ENCODE results near the gene PCP4. TPM values are rescaled to one million over a fixed set of nuclear protein-coding genes. Genes with fewer than 3 reads are reported as not detected.

The PCP4 gene
- polyA plus RNA-seq, 1 donor (not counting 4 experiments of a cell fraction or from before 2014, with no cell fraction given) = not detected

- no peak for TF ChIP-seq CTCF (optimal IDR thresholded peaks at IDR 0.05 in 1 of 3, IDR thresholded peaks at IDR 0.05 in 1 of 3, conservative IDR thresholded peaks at IDR 0.05 in 1 of 3; ENCODE audit: extremely low read depth in 1 of 3, insufficient read depth in 2 of 3, low read length in 3 of 3)
- no peak for TF ChIP-seq EZH2 (IDR thresholded peaks at IDR 0.05; ENCODE audit: low read length)
- Histone ChIP-seq H3K79me2 (ENCODE audit: control insufficient read depth, insufficient read depth, low read length) (no peaks in the 10 kb centered on the region), H3K4me2 (ENCODE audit: control insufficient read depth, extremely low read depth, insufficient read depth, low read depth, low read length) (no peak overlapping the region), H4K20me1 (ENCODE audit: control insufficient read depth, extremely low read depth, insufficient read depth, low read length) (no peaks in the 10 kb centered on the region), H3K4me3 (ENCODE audit: control insufficient read depth in 2 of 3, extremely low read depth in 1 of 3, insufficient read depth in 2 of 3, low read depth in 1 of 3, low read length in 3 of 3) (no peak overlapping the region), H3K36me3 (ENCODE audit: control insufficient read depth in 2 of 2, extremely low read depth in 1 of 2, insufficient read depth in 2 of 2, low read length in 2 of 2) (no peaks in the 10 kb centered on the region), H3K9me3 (ENCODE audit: control insufficient read depth, low read depth, low read length) (peaks cover 2% of the 10 kb centered on the region), H3K9me1 (ENCODE audit: control insufficient read depth, extremely low read depth, insufficient read depth, low read length) (no peaks in the 10 kb centered on the region), H3K27me3 (ENCODE audit: control insufficient read depth, extremely low read depth, insufficient read depth, low read length) (no peaks in the 10 kb centered on the region), H3K27ac (ENCODE audit: control insufficient read depth, insufficient read depth, low read length) (no peak overlapping the region), H3K9ac (ENCODE audit: control insufficient read depth, extremely low read depth, insufficient read depth, low read length) (no peak overlapping the region), H3K4me1 (ENCODE audit: control insufficient read depth, extremely low read depth, insufficient read depth, low read length) (no peaks in the 10 kb centered on the region), H2AFZ (ENCODE audit: control insufficient read depth, low read length) (no peak overlapping the region)
- FAIRE-seq (no peak), DNase-seq (ENCODE audit: low read depth, low spot score) (no peak)
- dilution Hi-C loops (cut with MboI; ENCODE audit: extremely low pct_ligation_motif_present, low sequenced_read_pairs) = no loop called here
Observed at GRCh38 chr21:39881661-39882060, 14.4 kb downstream of the PCP4 start.

GRCh38 chr21:39882151-39882838, 15.1 kb downstream of the PCP4 start:
- H3K27ac ChIP-seq (ENCODE audit: control insufficient read depth, insufficient read depth, low read length) = no peak overlapping the region
- no peak overlapping the region for H2AFZ ChIP-seq (ENCODE audit: control insufficient read depth, low read length)
- dilution Hi-C loops (cut with MboI; ENCODE audit: extremely low pct_ligation_motif_present, low sequenced_read_pairs) = no loop called here
- no peaks in the 10 kb centered on the region for H4K20me1 ChIP-seq (ENCODE audit: control insufficient read depth, extremely low read depth, insufficient read depth, low read length)
- H3K4me2 ChIP-seq (ENCODE audit: control insufficient read depth, extremely low read depth, insufficient read depth, low read depth, low read length) = no peak overlapping the region
- DNase-seq (ENCODE audit: low read depth, low spot score) = no peak
- no peak for FAIRE-seq
- H3K9me3 ChIP-seq (ENCODE audit: control insufficient read depth, low read depth, low read length) = peaks cover 2% of the 10 kb centered on the region
- no peaks in the 10 kb centered on the region for H3K36me3 ChIP-seq (ENCODE audit: control insufficient read depth in 2 of 2, extremely low read depth in 1 of 2, insufficient read depth in 2 of 2, low read length in 2 of 2)
- H3K4me1 ChIP-seq (ENCODE audit: control insufficient read depth, extremely low read depth, insufficient read depth, low read length) = no peaks in the 10 kb centered on the region
- TF ChIP-seq CTCF (optimal IDR thresholded peaks at IDR 0.05 in 1 of 3, IDR thresholded peaks at IDR 0.05 in 1 of 3, conservative IDR thresholded peaks at IDR 0.05 in 1 of 3; ENCODE audit: extremely low read depth in 1 of 3, insufficient read depth in 2 of 3, low read length in 3 of 3) (no peak), EZH2 (IDR thresholded peaks at IDR 0.05; ENCODE audit: low read length) (no peak)
- no peaks in the 10 kb centered on the region for H3K27me3 ChIP-seq (ENCODE audit: control insufficient read depth, extremely low read depth, insufficient read depth, low read length)
- H3K9ac ChIP-seq (ENCODE audit: control insufficient read depth, extremely low read depth, insufficient read depth, low read length) = no peak overlapping the region
- H3K9me1 ChIP-seq (ENCODE audit: control insufficient read depth, extremely low read depth, insufficient read depth, low read length) = no peaks in the 10 kb centered on the region
- H3K79me2 ChIP-seq (ENCODE audit: control insufficient read depth, insufficient read depth, low read length) = no peaks in the 10 kb centered on the region
- H3K4me3 ChIP-seq (ENCODE audit: control insufficient read depth in 2 of 3, extremely low read depth in 1 of 3, insufficient read depth in 2 of 3, low read depth in 1 of 3, low read length in 3 of 3) = no peak overlapping the region

Measured in keratinocyte (primary cell).